ENCODE measurements around the gene SLC15A3.

The SLC15A3 gene

GRCh38 chr11:60918939-60919265 is 33.1 kb downstream of the SLC15A3 start:
- no peaks in the 10 kb centered on the region for H3K27me3 ChIP-seq (ENCODE audit: insufficient read depth, low read depth, severe bottlenecking)
- TF ChIP-seq CTCF (IDR thresholded peaks at IDR 0.05; ENCODE audit: low read depth, low read length), result no peak
- no peak overlapping the region for H3K27ac ChIP-seq
- no peaks in the 10 kb centered on the region for H3K9me3 ChIP-seq (ENCODE audit: severe bottlenecking)
- H3K4me3 ChIP-seq (ENCODE audit: low read depth, low read length), result no peak overlapping the region
- peaks cover 58% of the 10 kb centered on the region for H3K36me3 ChIP-seq
- DNase-seq, result no peak

- no peak for DNase-seq
- H3K27ac ChIP-seq, result no peak overlapping the region
- H3K4me3 ChIP-seq (ENCODE audit: low read depth, low read length), result no peak overlapping the region
- no peak for TF ChIP-seq CTCF (IDR thresholded peaks at IDR 0.05; ENCODE audit: low read depth, low read length)
- no peaks in the 10 kb centered on the region for H3K27me3 ChIP-seq (ENCODE audit: insufficient read depth, low read depth, severe bottlenecking)
- no peaks in the 10 kb centered on the region for H3K9me3 ChIP-seq (ENCODE audit: severe bottlenecking)
- H3K36me3 ChIP-seq, result peaks cover 58% of the 10 kb centered on the region
Observed at GRCh38 chr11:60918251-60918938, 33.6 kb downstream of the SLC15A3 start.

GRCh38 chr11:60917267-60917666 is 34.7 kb downstream of the SLC15A3 start:
- Histone ChIP-seq H3K9me3 (ENCODE audit: severe bottlenecking) (no peaks in the 10 kb centered on the region), H3K27me3 (ENCODE audit: insufficient read depth, low read depth, severe bottlenecking) (no peaks in the 10 kb centered on the region), H3K4me3 (ENCODE audit: low read depth, low read length) (no peak overlapping the region), H3K36me3 (peaks cover 52% of the 10 kb centered on the region), H3K27ac (no peak overlapping the region)
- no peak for TF ChIP-seq CTCF (IDR thresholded peaks at IDR 0.05; ENCODE audit: low read depth, low read length)
- DNase-seq, result no peak

GRCh38 chr11:60916669-60917206 is 35.2 kb downstream of the SLC15A3 start:
- Histone ChIP-seq H3K9me3 (ENCODE audit: severe bottlenecking) (no peaks in the 10 kb centered on the region), H3K36me3 (peaks cover 47% of the 10 kb centered on the region), H3K4me3 (ENCODE audit: low read depth, low read length) (no peak overlapping the region), H3K27me3 (ENCODE audit: insufficient read depth, low read depth, severe bottlenecking) (no peaks in the 10 kb centered on the region), H3K27ac (no peak overlapping the region)
- no peak for DNase-seq
- TF ChIP-seq CTCF (IDR thresholded peaks at IDR 0.05; ENCODE audit: low read depth, low read length), result no peak

- Histone ChIP-seq H3K36me3 (peaks cover 33% of the 10 kb centered on the region), H3K4me3 (ENCODE audit: low read depth, low read length) (peak overlapping the region; percentile 49), H3K27me3 (ENCODE audit: insufficient read depth, low read depth, severe bottlenecking) (no peaks in the 10 kb centered on the region), H3K9me3 (ENCODE audit: severe bottlenecking) (no peaks in the 10 kb centered on the region), H3K27ac (peak overlapping the region; percentile 97)
- TF ChIP-seq CTCF (IDR thresholded peaks at IDR 0.05; ENCODE audit: low read depth, low read length), result no peak
- DNase-seq, result no peak
Observed at GRCh38 chr11:60915248-60915914, 36.6 kb downstream of the SLC15A3 start.

All from WERI-Rb-1 (cell line).